ENCODE results near the gene BPIFB1.

BPIFB1 gene

DNA sequence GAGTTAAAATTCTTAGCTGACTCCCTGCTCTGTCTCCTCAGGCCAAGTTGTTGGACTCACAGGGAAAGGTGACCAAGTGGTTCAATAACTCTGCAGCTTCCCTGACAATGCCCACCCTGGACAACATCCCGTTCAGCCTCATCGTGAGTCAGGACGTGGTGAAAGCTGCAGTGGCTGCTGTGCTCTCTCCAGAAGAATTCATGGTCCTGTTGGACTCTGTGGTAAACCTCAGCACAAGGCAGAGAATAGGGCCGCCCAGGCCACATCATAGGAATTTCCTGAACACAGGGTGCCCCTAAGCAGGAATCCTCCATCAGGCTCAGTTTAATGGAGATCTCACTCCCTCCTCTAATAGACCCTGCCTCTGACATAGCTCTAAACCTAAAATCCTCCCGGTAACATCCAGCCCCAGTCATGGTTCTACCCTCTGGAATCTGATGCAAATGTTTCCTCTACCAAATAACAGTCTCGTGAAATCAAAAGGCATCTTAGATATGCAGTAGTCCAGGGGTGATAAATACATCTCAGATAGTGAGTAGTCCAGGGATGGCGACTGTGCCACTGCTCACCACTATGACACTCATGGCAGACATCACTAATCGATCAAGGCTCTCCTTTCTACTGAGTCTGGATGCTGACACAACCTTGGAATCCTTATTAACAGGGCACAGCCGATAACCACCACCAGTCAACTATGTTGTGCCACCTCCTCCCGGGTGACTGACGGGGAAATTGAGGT, 18.3 kb downstream of the BPIFB1 start:
- Histone ChIP-seq H3K79me2 (ENCODE audit: insufficient read depth, low read length) (no peaks in the 10 kb centered on the region), H3K9me2 (replicated peaks; ENCODE audit: insufficient read depth, low read length) (no peaks in the 10 kb centered on the region), H3K27ac (ENCODE audit: low read depth, low read length) (no peak overlapping the region), H3K36me3 (ENCODE audit: low read length) (no peaks in the 10 kb centered on the region), H3K9ac (ENCODE audit: low read length) (no peak overlapping the region), H3K4me3 (ENCODE audit: insufficient read depth, low read length, poor library complexity, severe bottlenecking) (no peak overlapping the region), H2AFZ (ENCODE audit: low read depth, low read length, severe bottlenecking) (no peak overlapping the region), H3F3A (ENCODE audit: insufficient read depth) (no peaks in the 10 kb centered on the region), H3K27me3 (ENCODE audit: low read length) (no peaks in the 10 kb centered on the region), H3K4me2 (ENCODE audit: low read depth, low read length, poor library complexity, severe bottlenecking) (no peak overlapping the region), H3K9me3 (ENCODE audit: insufficient read depth, low read length) (no peaks in the 10 kb centered on the region), H4K20me1 (ENCODE audit: low read depth, low read length) (no peaks in the 10 kb centered on the region)
- TF ChIP-seq CTCF (IDR thresholded peaks at IDR 0.05; ENCODE audit: insufficient read depth, low read length, poor library complexity, severe bottlenecking) (no peak), EZH2phosphoT487 (conservative IDR thresholded peaks at IDR 0.05; ENCODE audit: low read length) (no peak)

DNA sequence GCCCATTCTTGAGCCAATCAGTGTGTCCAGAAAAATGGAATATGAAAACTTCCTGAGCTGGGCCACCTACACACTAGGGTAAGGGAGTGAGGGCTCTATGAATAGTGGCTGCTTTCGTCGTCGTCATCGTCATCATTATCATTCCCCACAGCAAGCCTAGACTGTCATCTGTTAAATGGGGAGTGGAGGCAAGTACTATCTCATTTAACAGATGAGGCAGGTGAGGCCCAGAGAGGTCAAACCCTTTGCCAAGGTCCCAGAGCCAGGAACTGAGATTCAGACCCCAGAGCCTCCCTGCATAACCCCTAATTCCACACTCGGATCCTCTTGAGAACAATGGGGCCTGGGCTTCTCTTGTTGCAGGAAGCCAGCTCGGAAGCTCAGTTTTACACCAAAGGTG, 20.6 kb downstream of the BPIFB1 start:
- H3K9ac ChIP-seq (ENCODE audit: low read length), result no peak overlapping the region
- no peaks in the 10 kb centered on the region for H3K27me3 ChIP-seq (ENCODE audit: low read length)
- no peak overlapping the region for H3K27ac ChIP-seq (ENCODE audit: low read depth, low read length)
- H3K9me2 ChIP-seq (replicated peaks; ENCODE audit: insufficient read depth, low read length), result no peaks in the 10 kb centered on the region
- H3K36me3 ChIP-seq (ENCODE audit: low read length), result no peaks in the 10 kb centered on the region
- H3K4me3 ChIP-seq (ENCODE audit: insufficient read depth, low read length, poor library complexity, severe bottlenecking), result no peak overlapping the region
- H4K20me1 ChIP-seq (ENCODE audit: low read depth, low read length), result no peaks in the 10 kb centered on the region
- TF ChIP-seq EZH2phosphoT487 (conservative IDR thresholded peaks at IDR 0.05; ENCODE audit: low read length) (no peak), CTCF (IDR thresholded peaks at IDR 0.05; ENCODE audit: insufficient read depth, low read length, poor library complexity, severe bottlenecking) (no peak)
- no peaks in the 10 kb centered on the region for H3K9me3 ChIP-seq (ENCODE audit: insufficient read depth, low read length)
- no peak overlapping the region for H2AFZ ChIP-seq (ENCODE audit: low read depth, low read length, severe bottlenecking)
- H3K79me2 ChIP-seq (ENCODE audit: insufficient read depth, low read length), result no peaks in the 10 kb centered on the region
- H3K4me2 ChIP-seq (ENCODE audit: low read depth, low read length, poor library complexity, severe bottlenecking), result no peak overlapping the region
- no peaks in the 10 kb centered on the region for H3F3A ChIP-seq (ENCODE audit: insufficient read depth)

- no peak overlapping the region for H3K9ac ChIP-seq (ENCODE audit: low read length)
- no peak overlapping the region for H3K4me2 ChIP-seq (ENCODE audit: low read depth, low read length, poor library complexity, severe bottlenecking)
- H3F3A ChIP-seq (ENCODE audit: insufficient read depth), result no peaks in the 10 kb centered on the region
- no peaks in the 10 kb centered on the region for H3K79me2 ChIP-seq (ENCODE audit: insufficient read depth, low read length)
- no peak overlapping the region for H3K27ac ChIP-seq (ENCODE audit: low read depth, low read length)
- no peak overlapping the region for H2AFZ ChIP-seq (ENCODE audit: low read depth, low read length, severe bottlenecking)
- no peak overlapping the region for H3K4me3 ChIP-seq (ENCODE audit: insufficient read depth, low read length, poor library complexity, severe bottlenecking)
- no peaks in the 10 kb centered on the region for H3K9me3 ChIP-seq (ENCODE audit: insufficient read depth, low read length)
- H3K27me3 ChIP-seq (ENCODE audit: low read length), result no peaks in the 10 kb centered on the region
- no peaks in the 10 kb centered on the region for H3K9me2 ChIP-seq (replicated peaks; ENCODE audit: insufficient read depth, low read length)
- H3K36me3 ChIP-seq (ENCODE audit: low read length), result no peaks in the 10 kb centered on the region
- no peaks in the 10 kb centered on the region for H4K20me1 ChIP-seq (ENCODE audit: low read depth, low read length)
- TF ChIP-seq CTCF (IDR thresholded peaks at IDR 0.05; ENCODE audit: insufficient read depth, low read length, poor library complexity, severe bottlenecking) (no peak), EZH2phosphoT487 (conservative IDR thresholded peaks at IDR 0.05; ENCODE audit: low read length) (no peak)
Measured at GRCh38 chr20:33304046-33304445, 21.0 kb downstream of the BPIFB1 start.
